HepG2 (cell line): Measurements from ENCODE around the gene ASB7. TPM values are rescaled to one million over a fixed set of nuclear protein-coding genes. Genes with fewer than 3 reads are reported as not detected.

Experiments
- BCLAF1 ChIP-seq: fragments of 450-650 bp; IDR thresholded peaks from 2 replicates; pipeline ENCODE4 v1.6.1; 2017; ENCODE audit warnings: mild to moderate bottlenecking
- HES4 ChIP-seq: sonication (generic); formaldehyde crosslinking; IDR thresholded peaks from 2 replicates; pipeline ENCODE4 v1.9.0; 2021; ENCODE audit warnings: mild to moderate bottlenecking, missing genetic modification reagents, borderline replicate concordance
- RFX5 ChIP-seq: IDR thresholded peaks from 2 replicates; pipeline ENCODE4 v1.6.1; 2011; ENCODE audit warnings: low read depth, low read length, improper control_type of control experiment
- ZNF451 ChIP-seq: sonication (generic); formaldehyde crosslinking; IDR thresholded peaks from 2 replicates; pipeline ENCODE4 v1.5.0; 2020; ENCODE audit warnings: mild to moderate bottlenecking, missing genetic modification reagents
- ZNF883 ChIP-seq: sonication (generic); formaldehyde crosslinking; IDR thresholded peaks from 2 replicates; pipeline ENCODE4 v1.5.1; 2020; ENCODE audit warnings: mild to moderate bottlenecking, missing genetic modification reagents; ENCODE audit errors: not compliant biosample characterization
- polyA plus RNA-seq, 8 experiments: library from polyadenylated mRNA; depleted of rRNA in 3 of 8; stranded (reverse) in 7 of 8; unstranded in 1 of 8; fragments of >200 nt; fragmentation: Illumina TruSeq in 4 of 8; extraction: Trizol in 4 of 8; gene quantifications; 2 replicates each; pipeline versions ENCODE4 v1.2.1 to v1.2.3, GENCODE V29; 2011 to 2016; ENCODE audit warnings: low read depth in 4 of 8, missing spikeins in 1 of 8, mixed read lengths in 1 of 8; ENCODE audit not compliant: insufficient read depth in 1 of 8
- total RNA-seq, 5 experiments: library from RNA; depleted of rRNA; stranded (reverse); fragments of >200 nt; fragmentation: Illumina TruSeq; extraction: Trizol; gene quantifications; 2 replicates each; pipeline ENCODE4 v1.2.3, GENCODE V29; 2016; ENCODE audit warnings: low read depth in 1 of 5
- TF ChIP-seq, protein P1 (sequence below): sonication (generic); formaldehyde crosslinking; IDR thresholded peaks from 2 replicates; pipeline ENCODE4 v1.4.0; 2020; ENCODE audit warnings: missing genetic modification reagents

The ASB7 gene
- total and polyA plus RNA-seq, 2 of the 13 experiments (the other 11 are each of a cell fraction or from before 2014, with no cell fraction given), result 7.7 to 12.1 TPM

DNA sequence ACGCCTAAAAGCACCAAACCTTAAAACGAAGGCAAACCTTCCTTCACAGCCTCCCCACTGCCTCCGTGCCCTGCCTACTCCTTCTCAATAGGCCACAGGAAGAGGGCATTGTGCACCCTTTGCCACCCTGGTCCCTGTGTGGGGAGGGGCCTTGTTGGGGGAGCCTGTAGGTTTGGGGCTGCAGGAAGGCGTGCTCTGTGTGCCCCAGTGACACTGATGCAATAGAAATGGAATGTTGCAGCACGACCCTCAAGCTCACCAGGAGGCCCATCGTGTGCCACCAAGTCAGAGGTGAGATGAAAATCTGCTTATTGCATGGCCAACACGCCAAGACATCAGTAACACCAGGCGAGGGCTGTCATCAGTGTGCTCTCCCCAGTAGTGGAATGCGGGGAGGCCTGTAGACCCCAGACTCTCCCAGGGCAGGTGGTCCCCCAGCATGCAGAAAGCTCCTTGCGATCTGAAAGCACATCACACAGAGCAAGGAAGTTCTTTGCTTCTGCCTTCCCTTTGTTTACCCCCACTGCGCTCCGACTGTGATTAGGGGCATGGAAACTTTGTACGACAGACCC is 86.2 kb downstream of the ASB7 start (continued):
- TF ChIP-seq ZNF451 (CRISPR knock-in tag), result no peak
- TF ChIP-seq ZNF883 (CRISPR knock-in tag), result no peak
- TF ChIP-seq, protein P1, sequence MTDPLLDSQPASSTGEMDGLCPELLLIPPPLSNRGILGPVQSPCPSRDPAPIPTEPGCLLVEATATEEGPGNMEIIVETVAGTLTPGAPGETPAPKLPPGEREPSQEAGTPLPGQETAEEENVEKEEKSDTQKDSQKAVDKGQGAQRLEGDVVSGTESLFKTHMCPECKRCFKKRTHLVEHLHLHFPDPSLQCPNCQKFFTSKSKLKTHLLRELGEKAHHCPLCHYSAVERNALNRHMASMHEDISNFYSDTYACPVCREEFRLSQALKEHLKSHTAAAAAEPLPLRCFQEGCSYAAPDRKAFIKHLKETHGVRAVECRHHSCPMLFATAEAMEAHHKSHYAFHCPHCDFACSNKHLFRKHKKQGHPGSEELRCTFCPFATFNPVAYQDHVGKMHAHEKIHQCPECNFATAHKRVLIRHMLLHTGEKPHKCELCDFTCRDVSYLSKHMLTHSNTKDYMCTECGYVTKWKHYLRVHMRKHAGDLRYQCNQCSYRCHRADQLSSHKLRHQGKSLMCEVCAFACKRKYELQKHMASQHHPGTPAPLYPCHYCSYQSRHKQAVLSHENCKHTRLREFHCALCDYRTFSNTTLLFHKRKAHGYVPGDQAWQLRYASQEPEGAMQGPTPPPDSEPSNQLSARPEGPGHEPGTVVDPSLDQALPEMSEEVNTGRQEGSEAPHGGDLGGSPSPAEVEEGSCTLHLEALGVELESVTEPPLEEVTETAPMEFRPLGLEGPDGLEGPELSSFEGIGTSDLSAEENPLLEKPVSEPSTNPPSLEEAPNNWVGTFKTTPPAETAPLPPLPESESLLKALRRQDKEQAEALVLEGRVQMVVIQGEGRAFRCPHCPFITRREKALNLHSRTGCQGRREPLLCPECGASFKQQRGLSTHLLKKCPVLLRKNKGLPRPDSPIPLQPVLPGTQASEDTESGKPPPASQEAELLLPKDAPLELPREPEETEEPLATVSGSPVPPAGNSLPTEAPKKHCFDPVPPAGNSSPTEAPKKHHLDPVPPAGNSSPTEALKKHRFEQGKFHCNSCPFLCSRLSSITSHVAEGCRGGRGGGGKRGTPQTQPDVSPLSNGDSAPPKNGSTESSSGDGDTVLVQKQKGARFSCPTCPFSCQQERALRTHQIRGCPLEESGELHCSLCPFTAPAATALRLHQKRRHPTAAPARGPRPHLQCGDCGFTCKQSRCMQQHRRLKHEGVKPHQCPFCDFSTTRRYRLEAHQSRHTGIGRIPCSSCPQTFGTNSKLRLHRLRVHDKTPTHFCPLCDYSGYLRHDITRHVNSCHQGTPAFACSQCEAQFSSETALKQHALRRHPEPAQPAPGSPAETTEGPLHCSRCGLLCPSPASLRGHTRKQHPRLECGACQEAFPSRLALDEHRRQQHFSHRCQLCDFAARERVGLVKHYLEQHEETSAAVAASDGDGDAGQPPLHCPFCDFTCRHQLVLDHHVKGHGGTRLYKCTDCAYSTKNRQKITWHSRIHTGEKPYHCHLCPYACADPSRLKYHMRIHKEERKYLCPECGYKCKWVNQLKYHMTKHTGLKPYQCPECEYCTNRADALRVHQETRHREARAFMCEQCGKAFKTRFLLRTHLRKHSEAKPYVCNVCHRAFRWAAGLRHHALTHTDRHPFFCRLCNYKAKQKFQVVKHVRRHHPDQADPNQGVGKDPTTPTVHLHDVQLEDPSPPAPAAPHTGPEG (CRISPR knock-in tag), result no peak
- TF ChIP-seq HES4, result no peak
- TF ChIP-seq BCLAF1, result no peak
- TF ChIP-seq RFX5, result no peak
- TF ChIP-seq, all 625 proteins: peak for 0
